Activated CD8-positive, alpha-beta memory T cell treated with anti-CD3 and anti-CD28 coated beads, Interleukin-2, amount 50 U/mL, for 1 hour (primary cell): Measurements from ENCODE around the gene CUX1.
"Not testable (repeated sequence)": the region's sequence is repeated elsewhere in the genome, so short reads cannot be mapped to it uniquely, and the experiment has no call there.

Experiments used
- DNase-seq: peaks from one replicate; pipeline ENCODE4 v3.0.0-alpha.2; 2020; ENCODE audit errors: extremely low read depth

CUX1 gene

GRCh38 chr7:102287111-102287980 is 469.9 kb downstream of the CUX1 start:
- no peak for DNase-seq

GRCh38 chr7:102287981-102288278 is 470.5 kb downstream of the CUX1 start:
- DNase-seq: no peak

GRCh38 chr7:102288285-102288930 is 471.0 kb downstream of the CUX1 start:
- no peak for DNase-seq

GRCh38 chr7:102289057-102289456 is 471.6 kb downstream of the CUX1 start:
- no peak for DNase-seq

GRCh38 chr7:102291056-102291915 is 473.9 kb downstream of the CUX1 start:
- no peak for DNase-seq

GRCh38 chr7:102291916-102292267 is 474.5 kb downstream of the CUX1 start:
- DNase-seq: no peak

GRCh38 chr7:102292813-102293798 is 475.7 kb downstream of the CUX1 start:
- DNase-seq: no peak

- no peak for DNase-seq
Measured at GRCh38 chr7:102294589-102294988, 477.2 kb downstream of the CUX1 start.

GRCh38 chr7:102295346-102296178 is 478.1 kb downstream of the CUX1 start:
- no peak for DNase-seq

GRCh38 chr7:102296179-102296438 is 478.7 kb downstream of the CUX1 start:
- DNase-seq: no peak

- no peak for DNase-seq
Measured at GRCh38 chr7:102296514-102296913, 479.1 kb downstream of the CUX1 start.

- DNase-seq: no peak
Measured at GRCh38 chr7:102297487-102298218, 480.2 kb downstream of the CUX1 start.

- no peak for DNase-seq
Measured at GRCh38 chr7:102300643-102301221, 483.3 kb downstream of the CUX1 start.

- not testable (repeated sequence) for DNase-seq
Measured at GRCh38 chr7:102301367-102301766, 483.9 kb downstream of the CUX1 start.

GRCh38 chr7:102302025-102302424 is 484.6 kb downstream of the CUX1 start:
- no peak for DNase-seq

- no peak for DNase-seq
Measured at GRCh38 chr7:102303669-102304422, 486.4 kb downstream of the CUX1 start.

GRCh38 chr7:102304668-102305067 is 487.2 kb downstream of the CUX1 start:
- DNase-seq: no peak

GRCh38 chr7:102305414-102306268 is 488.2 kb downstream of the CUX1 start:
- DNase-seq: no peak
